ENCODE data around the gene NAPEPLD.

DNA sequence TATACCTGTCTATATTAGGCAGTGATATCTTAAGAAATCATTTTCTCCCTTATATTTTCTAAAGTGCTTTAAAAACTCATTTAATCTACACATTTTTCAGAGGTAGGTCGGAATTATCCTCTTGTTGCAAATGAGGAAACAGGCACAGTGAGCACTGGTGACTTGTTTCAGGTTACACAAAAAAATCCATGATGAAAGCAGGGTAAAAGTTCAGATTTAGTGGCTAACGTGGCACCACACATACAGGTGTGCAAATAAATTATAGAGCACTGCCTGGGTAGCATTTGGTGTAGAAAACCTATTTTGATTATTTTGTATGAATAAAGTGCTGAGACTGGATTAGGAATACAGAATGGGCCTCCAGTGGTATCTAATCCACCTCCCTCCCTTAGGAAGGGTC is 47.4 kb downstream of the NAPEPLD start:
- TF ChIP-seq CTCF (IDR thresholded peaks at IDR 0.05; ENCODE audit: low read depth, low read length) (no peak), POLR2A (IDR thresholded peaks at IDR 0.05; ENCODE audit: extremely low read depth, insufficient read length) (no peak)
- TF ChIP-seq, protein P1, sequence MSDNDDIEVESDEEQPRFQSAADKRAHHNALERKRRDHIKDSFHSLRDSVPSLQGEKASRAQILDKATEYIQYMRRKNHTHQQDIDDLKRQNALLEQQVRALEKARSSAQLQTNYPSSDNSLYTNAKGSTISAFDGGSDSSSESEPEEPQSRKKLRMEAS (IDR thresholded peaks at IDR 0.05; ENCODE audit: low read depth, low read length), result no peak

All from NB4 (cell line).